HG02763 (cell line): ENCODE data around the gene EXOG.

ENCODE experiments used
- ATAC-seq: cut with Tn5 transposase; IDR thresholded peaks from one replicate; pipeline ENCODE4 v1.9.1; 2021; ENCODE audit warnings: mild to moderate bottlenecking, moderate library complexity; ENCODE audit not compliant: unreplicated experiment

EXOG gene

DNA sequence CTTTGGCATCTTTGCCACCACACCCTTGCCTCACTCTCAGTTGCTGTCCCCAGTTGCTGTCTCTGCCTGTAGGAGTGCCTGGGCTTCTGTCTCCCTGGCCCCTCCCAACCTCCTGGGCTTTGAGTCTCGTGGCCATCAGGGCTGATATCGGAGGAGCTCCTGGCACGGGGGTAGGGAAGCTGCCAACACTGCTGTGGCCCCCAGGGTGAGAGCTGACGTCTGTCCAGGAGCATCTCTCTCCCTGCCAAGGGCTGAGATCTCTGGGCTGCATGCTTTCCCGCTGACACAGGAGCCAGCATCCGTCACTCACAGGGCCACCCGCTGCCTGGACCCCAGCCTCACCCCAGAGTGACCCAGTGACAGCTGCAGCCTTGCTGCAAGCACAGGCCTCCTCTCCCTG lies 47.4 kb downstream of the EXOG start:
- ATAC-seq: no peak

DNA sequence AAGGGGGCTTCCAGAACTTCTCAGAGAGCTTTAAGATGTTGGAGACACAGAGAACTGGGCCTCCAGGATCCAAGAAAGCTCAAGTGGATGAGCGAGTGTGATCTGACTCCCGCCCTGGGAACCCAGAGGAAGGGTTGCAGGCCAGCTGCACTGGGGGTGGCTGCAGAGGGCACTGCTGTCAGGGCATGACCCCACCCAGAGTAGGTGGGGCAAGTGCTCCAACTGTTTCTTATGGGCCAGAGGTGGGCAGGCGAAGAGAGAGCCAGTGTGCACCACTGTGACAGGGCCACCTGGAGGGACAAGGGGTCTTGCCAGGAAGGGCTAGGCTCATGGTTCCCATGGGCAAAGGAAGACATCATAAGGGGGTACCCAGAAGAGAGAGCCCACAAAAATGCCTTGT lies 48.8 kb downstream of the EXOG start:
- no peak for ATAC-seq

DNA sequence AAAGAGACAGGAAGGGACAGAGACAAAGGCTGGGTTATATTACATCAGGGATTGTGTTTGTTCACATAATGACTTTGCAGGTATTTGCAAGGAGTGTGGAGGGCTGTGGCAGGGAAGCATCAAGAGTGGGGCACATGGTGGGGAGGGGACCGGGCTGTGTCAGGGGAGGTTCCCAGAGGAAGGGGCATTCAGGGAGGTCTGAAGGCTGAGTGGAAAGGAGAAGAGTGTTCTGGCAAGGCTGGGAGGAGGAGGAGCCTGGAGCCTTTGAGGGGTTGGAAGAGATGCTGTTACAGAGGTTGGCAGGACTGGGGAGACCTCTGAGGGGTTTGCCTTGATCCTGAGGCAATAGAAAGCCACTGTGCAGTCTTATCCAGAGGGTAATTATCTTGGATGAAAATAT lies 49.4 kb downstream of the EXOG start:
- no peak for ATAC-seq

DNA sequence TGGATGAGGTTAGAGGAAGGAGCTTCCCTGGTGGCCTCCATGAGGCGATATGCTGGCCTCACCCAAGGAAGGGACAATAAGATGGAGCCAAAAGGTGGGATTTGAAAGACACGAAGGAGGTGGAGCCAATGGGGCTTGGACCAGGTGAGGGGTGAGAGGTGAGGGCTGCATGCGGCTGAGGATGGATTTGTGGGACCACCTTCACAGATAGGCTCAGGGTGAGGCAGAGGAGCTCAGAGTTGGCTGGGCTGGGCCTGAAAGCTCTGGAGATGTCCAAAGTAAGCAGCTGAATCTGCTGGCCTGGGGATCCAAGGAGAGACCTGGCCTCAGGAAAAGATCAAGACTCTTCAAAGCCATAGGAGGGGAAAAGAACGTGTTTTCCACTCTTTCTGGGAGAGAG lies 49.8 kb downstream of the EXOG start:
- ATAC-seq: no peak

DNA sequence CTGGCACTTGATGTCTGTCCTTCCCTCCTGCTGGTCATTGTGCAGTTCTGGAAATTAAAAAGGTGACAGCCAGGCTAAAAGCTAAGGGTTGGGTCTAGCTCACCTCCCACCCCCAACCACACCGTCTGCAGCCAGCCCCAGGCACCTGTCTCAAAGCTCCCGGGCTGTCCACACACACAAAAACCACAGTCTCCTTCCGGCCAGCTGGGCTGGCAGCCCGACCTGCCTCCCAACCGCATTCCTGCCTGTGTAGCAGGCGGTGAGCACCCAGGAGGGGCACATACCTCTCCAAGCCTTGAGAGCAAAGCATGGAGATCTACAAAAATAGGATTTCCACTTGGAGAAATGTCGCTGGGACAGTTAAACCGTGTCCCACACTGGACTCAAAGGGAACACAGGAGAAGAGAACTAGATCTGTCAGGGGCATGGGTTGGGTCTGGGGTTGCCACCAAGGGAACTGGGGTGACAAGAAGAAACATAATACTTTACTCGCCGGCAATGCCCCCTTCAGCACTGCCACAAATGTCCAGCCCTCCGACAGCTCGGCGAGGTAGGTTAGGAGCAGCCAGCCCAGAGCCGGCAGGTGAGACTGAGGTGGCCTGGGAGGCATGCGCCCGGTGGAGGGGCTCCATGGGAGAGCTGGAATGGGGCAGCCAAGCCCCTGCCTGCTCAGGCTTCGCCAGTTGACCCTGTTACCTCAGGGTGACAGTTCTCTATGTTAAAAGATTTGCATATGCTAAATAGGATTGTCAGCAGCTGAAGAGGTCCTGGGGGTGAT lies 52.2 kb downstream of the EXOG start:
- ATAC-seq: no peak

DNA sequence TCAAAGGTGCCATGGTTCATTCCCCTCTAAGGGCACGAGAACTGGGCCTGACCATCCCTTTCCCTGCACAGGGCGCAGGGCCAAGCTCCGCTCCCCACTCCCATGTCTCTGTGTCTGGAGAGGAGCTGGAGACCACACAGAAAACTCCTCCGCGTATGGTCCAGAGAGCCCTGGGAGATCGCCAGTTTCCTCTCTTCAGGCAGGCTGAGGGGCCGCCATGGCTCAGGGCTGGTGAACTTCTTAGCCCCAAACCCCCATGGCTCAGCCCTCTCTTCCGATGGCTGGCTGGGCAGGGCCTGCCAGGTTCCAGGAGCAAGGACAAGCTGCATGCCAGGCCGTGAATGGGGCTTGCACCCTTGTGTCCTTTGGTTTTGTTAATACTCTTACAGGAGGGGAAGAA lies 52.9 kb downstream of the EXOG start:
- ATAC-seq: no peak

DNA sequence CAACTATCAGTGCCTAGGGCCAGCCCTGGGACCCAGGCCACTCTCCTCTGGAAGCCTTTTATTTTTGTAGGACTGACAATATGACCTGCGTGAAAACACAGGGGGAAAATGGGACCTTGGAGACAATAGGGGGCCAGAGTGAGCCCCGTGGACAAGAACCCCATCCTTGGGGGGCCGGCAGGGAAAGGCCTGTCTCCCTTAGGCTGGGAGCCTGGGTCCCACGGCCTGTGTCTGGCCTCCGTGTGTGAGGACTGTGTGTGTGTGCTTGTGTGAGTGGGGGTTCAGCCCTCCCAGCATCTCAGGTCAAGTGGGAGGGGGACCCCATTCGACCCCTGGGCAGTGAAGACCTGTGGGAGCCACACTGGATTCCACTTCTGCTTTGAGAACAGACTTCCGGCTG lies 53.3 kb downstream of the EXOG start:
- no peak for ATAC-seq

DNA sequence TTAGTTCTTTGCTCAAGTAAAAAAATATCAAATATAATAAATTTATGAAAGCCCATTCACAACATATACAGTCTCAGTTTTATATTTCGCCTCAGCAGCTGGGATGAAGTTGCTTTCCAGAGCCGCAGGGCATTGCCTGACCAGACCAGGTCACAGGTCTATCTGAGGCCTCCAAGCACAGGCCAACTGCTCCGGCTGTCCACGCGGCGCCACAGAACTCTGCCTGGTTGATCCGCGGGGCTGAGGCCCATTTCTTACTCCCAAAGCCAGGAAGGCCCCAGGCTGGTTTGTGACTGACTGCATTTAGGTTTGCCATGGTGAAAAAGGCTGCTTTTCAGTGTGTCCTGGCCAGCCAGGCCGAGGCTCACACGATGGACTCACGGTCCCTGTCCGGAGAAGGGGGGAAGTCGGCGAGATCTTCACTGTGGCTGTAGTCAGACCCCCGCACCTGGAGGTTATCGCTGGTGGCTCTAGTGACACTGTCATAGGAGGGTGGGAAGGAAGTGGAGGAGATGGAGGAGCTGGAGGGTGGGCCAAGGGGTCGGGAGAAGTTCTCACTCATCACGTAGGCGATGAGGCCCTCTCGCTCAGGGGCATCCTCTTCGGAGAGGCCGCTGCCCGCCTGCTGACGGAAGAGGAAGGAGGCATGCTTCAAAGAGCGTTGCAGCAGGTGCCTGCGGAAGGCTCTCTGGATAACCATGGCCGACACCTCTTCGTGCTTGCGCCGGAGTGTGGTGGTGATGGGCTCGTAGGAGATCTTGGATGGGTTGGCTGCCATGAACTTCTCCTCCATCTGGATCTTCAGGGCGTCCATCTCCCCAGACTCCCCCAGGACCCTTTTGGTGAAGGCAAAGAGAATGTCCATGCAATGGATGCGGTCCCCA lies 54.1 kb downstream of the EXOG start:
- no peak for ATAC-seq

DNA sequence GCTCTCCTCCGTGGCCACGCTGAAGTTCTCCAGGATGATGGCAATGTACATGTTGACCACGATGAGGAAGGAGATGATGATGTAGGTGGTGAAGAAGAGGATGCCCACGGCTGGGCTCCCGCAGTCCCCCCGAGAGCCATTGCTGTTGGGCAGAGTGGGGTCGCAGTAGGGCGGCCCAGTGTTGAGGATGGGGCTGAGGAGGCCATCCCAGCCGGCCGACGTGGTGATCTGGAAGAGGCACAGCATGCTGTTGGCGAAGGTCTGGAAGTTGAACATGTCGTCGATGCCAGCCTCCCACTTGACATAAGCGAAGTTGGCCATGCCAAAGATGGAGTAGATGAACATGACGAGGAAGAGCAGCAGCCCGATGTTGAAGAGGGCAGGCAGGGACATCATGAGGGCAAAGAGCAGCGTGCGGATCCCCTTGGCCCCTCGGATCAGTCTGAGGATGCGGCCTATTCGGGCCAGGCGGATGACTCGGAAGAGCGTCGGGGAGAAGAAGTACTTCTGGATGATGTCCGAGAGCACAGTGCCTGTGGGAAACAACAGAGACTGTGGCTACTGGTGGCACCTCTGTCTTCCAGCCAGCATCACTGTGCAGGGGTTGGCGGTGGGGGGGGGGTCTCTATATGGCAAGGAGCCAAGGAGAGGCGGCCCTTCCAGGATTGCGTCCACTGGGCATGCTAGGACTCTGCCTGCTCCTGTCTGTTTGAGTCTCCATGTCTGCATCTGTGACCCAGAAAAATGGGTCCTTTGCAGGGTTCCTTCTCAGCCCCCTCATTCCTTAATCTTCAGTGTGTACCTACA lies 55.1 kb downstream of the EXOG start:
- no peak for ATAC-seq

DNA sequence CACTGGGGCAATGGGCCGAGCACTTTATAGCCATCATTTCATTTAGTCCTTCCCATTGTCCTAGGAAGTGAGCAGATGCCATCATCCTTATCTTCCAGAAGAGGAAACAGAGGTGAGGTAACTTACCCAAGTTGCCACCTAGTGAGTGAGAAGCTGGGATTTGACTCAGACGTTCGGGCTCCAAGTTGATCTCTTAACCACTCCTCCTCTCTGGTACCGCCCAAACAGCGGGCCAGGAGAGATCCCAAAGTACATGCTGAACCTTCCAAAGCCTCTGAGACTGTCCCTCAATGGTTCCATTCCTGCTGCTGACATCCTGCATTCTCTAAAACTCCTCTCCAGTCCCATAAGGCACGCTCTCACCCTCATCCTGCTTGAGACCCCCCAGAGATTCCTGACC lies 56.2 kb downstream of the EXOG start:
- no peak for ATAC-seq

DNA sequence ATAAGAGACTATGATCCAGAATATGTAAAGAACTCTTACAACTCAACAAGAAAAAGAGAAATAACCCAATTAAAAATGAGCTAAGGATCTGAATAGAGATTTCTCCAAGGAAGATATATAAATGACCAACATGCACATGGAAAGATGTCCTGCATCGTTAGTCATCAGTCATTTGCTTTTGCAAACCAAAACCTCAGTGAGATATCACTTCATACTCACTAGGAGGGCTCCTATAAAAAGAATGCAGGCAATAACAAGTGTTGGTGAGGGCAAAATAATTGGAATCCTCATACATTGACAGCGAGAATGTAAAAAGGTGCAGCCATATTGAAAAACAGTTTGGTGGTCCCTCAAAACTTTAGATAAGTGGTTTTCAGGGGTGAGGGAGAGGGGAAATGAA lies 56.9 kb downstream of the EXOG start:
- no peak for ATAC-seq

DNA sequence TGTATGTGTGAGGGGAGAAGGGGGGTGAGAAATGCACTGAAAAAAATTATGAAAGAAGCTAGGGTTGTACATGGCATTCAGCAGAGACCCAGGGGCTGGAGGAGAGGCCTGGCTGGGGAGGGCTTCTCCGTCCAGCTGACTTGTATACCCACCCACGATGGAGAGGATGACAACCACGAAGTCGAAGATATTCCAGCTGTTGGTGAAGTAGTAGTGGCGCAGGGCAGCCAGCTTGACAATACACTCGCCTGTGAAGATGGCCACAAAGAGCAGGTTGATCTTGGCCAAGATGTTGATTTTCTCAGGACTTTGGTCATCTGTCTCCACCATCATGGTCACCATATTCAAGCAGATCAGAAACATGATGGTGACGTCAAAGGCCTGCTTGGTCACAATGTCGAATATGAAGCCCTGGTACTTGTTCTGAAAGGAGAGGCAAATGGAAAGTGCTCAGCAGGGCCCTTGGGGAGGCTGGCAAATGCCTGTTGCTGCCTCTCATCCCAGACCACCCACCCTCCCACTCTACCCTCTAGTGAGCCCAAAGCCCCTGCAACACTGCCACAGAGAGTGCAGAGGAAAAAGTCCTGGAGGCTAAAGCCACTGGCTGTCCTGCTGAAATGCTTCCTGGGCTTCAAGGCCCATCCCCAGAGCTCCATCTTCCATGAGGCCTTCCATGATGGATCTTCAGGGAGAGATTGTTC lies 58.1 kb downstream of the EXOG start:
- ATAC-seq: no peak

DNA sequence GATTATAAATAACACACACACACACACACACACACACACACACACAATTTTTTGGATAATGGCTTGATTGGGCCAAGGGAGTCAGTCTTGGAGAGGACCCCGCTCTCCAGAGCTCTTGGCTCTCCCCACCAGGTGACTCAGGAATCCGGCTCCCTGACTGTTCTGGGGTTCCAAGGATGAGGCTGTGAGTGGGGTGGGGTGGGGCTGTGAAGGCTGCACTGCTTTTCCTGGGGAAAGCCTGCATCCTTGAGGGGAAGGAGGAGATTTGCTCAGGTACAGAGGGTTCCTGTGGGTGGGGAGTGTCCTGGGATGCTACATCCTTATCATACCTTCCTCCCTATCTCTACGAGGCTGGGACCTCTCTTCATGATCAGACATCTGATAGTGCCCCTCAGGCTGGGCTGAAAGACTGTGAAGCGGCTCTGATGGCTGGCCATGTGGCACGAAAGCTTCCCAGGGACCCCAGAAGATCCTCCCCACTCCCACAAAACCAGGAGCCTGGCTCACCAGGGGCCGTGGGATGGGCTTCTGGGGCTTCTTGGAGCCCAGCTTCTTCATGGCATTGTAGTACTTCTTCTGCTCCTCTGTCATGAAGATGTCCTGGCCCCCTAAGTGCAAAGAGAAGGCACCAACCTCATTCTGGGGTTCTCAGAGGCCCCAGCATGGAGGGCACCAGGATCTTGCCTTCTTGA lies 59.2 kb downstream of the EXOG start:
- no peak for ATAC-seq

DNA sequence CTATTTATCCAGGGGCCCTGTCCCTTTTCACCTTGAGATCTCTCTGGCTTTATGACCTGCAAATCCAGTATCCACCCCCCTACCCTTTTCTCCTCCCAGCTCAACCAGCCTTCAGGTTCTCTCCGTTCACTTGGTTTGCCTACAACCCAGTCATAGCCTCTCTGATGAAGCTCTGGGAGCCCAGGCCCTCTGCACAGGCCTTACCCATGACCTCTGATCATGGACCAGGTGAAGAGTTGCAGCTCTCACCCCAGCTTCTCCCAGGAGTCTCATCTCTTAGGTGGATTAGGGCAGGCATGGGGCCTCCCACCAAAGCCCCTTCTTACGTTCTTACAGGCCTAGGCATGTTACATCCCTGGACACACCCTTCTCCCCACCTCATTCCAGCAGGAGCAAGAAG lies 59.8 kb downstream of the EXOG start:
- ATAC-seq: no peak

DNA sequence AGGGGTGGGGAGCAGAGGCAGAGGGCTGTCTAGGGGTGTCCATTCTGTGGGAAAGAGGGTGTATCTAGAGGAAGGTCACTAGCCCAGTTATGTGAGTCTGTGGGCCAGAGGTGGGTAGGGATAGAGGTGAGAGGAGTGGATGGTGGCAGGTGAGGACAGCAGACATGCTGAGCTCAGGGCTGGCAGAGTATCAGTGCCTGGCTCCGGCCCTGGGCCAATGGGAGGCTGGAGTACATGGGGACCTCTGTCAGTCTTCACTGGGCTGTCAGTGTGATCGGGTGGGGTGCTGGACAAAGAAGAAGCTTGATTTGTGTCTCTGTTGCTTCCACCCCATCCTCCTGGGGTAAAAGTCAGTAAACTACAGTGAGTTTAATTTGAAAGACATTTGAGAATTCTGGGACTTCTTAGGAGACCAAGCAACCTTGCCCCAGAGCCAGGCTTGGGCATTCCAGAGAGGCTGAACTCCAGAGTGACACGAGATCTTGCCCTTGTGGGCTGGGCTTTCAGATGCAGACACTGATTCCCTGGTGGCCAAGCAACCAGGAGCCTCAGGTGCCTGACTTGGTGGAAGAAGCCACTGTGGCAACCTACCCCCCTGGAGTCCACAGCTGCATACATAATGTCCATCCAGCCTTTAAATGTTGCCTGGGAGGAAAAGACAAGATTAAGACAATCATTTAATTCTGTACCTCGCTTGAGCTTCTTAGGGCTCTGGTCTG lies 60.7 kb downstream of the EXOG start:
- ATAC-seq: no peak

DNA sequence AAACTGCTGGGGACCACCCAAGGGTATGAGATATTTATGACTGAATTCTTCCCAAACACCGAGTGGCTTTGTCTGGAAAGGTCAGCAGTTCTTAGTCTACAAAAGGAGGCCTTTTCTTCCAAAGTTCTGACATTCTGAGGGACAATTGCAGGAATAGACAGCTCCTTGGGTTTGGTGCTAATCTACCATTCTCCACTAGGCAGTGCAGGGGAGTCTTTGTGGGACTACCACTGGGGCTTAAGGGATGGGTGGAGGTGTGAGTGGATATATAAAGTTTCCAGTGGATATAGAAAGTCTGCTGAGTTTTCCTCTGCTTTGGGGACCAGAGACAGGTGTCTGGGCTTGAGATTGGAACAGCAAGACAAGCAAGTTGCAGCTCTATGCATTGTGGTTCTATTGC lies 62.7 kb downstream of the EXOG start:
- no peak for ATAC-seq

DNA sequence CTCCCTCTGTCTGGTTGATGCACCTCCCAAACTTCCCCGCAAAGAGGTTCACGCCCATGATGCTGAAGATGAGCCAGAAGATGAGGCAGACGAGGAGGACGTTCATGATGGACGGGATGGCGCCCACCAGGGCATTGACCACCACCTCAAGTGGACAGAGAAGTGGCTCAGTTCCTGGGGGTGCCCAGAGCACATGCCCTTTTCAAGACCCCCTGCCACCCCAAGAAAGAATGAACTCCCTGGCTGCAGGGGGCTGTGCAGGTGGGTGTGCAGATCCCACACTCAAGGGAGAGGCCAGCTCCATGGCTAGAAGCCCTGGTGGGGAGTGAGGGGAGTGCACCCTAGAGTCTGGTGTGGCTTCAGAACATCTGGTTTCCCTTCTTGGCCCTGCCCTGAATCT lies 64.1 kb downstream of the EXOG start:
- ATAC-seq: no peak

DNA sequence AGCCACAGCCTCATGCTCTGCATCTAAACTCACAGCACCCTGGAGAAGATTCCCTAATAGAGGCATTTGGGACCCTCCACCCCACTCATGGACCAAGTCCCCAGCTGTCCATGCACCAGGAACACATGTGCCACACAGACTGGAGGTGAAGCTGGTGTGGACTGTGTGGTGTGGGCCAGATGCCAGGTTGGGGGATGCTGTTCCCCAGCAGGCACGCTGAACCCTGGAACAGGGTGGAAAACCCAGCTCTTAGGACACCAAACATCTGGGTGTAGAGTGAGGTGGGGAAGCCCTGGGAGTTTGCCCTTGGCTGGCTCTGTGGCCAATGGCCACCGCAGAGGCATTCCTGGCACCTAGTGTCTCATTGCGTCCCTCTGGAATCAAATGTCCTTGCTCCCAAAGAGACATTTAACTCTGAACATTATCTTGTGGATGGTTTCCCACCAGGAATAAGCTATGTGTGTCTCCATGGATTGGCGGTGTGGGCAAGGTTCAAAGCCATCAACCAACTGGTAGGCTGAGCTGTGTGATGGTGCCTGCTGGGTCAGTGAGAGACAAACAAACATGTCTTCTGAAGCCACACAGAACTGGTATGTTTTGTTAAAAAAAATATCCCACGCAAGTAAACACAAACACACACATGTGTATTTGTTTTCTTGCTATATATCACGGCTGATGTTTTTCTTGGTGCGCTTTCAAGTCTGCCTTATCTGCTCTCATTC lies 65.0 kb downstream of the EXOG start:
- no peak for ATAC-seq
